Adrenal gland (tissue), 12 donors: ENCODE data around the gene ITGB6. TPM values are rescaled to one million over a fixed set of nuclear protein-coding genes. Genes with fewer than 3 reads are reported as not detected.

Source experiments
- DNase-seq, 7 donors: peaks; one replicate each; pipeline ENCODE4 v3.0.0-alpha.2; 2019 to 2020
- H3K27ac ChIP-seq, 5 donors: fragments of 200-600 bp; sonication (generic) in 4 of 5; 1 replicate in 3 of 5; 2 replicates in 2 of 5; pipeline versions ENCODE4 v1.5.1 to v1.8.0; 2016 to 2020; ENCODE audit warnings: mild to moderate bottlenecking in 1 of 5
- H3K27me3 ChIP-seq: fragments of 200-600 bp; 2 replicates; pipeline ENCODE4 v1.8.0; 2021
- H3K36me3 ChIP-seq, 2 donors: fragments of 200-600 bp; replicated peaks in 1 of 2; 1 replicate in 1 of 2; 2 replicates in 1 of 2; pipeline versions ENCODE4 v1.5.1 to v1.8.0; 2018 to 2022
- H3K4me1 ChIP-seq, 2 donors: fragments of 200-600 bp; replicated peaks in 1 of 2; 1 replicate in 1 of 2; 2 replicates in 1 of 2; pipeline versions ENCODE4 v1.5.1 to v1.8.0; 2018 to 2021
- H3K4me3 ChIP-seq, 4 donors: fragments of 200-600 bp; sonication (generic) in 3 of 4; one replicate each; pipeline ENCODE4 v1.5.1; 2016 to 2018
- H3K9me3 ChIP-seq, 3 donors: fragments of 200-600 bp; sonication (generic) in 1 of 3; replicated peaks in 1 of 3; 1 replicate in 2 of 3; 2 replicates in 1 of 3; pipeline versions ENCODE4 v1.5.1 to v1.8.0; 2016 to 2021
- CTCF ChIP-seq, 6 experiments: fragments of 450-650 bp in 4 of 6; fragments of 200-600 bp in 2 of 6; sonication (generic) in 1 of 6; IDR thresholded peaks; 1 replicate in 5 of 6; 2 replicates in 1 of 6; pipeline versions ENCODE4 v1.5.1 to v1.8.0; 2016 to 2021; ENCODE audit warnings: antibody characterized with exemption in 6 of 6, mild to moderate bottlenecking in 2 of 6, moderate library complexity in 1 of 6
- POLR2A ChIP-seq, 2 donors: fragments of 450-650 bp; IDR thresholded peaks; one replicate each; pipeline ENCODE4 v1.6.1; 2017; ENCODE audit warnings: antibody characterized with exemption in 2 of 2, mild to moderate bottlenecking in 2 of 2, moderate library complexity in 1 of 2
- WGBS, 4 donors: extraction: QIAGEN DNeasy Blood & Tissue Kit in 2 of 4; methylation state at CpG; one replicate each; pipeline versions ENCODE4 v1.1.5 to v1.1.7; 2013 to 2017; 5-methylcytosine and 5-hydroxymethylcytosine counted together
- intact Hi-C, 2 donors: fragments of 100-400 bp; cut with DNase I; formaldehyde crosslinking; loops; one replicate each; pipeline versions ENCODE4 v1.14.1 to v1.15.0; 2022 to 2023
- polyA plus RNA-seq, 3 donors: library from polyadenylated mRNA; stranded (reverse); fragments of 200-250 nt in 2 of 3; fragments of 350-450 nt in 1 of 3; fragmentation: Illumina TruSeq in 1 of 3; extraction: RNeasy Lipid Tissue Mini Kit (QIAGEN cat#74804) in 1 of 3; gene quantifications; one replicate each; pipeline ENCODE4 v1.2.3, GENCODE V29; 2013 to 2014
- total RNA-seq, 9 donors: library from RNA; depleted of rRNA in 4 of 9; stranded (reverse); fragments of >200 nt in 4 of 9; fragments of 120-200 nt in 1 of 9; fragmentation: NEBNext Ultra II Directional in 1 of 9; extraction: Animal tissue kit (Norgen Biotek cat#: 25700) in 1 of 9; gene quantifications; one replicate each; pipeline versions ENCODE4 v1.1.0 to v1.2.4, GENCODE V29; 2013 to 2023
- donor health status: healthy with polysubstance abuse.
- donor health status: Bipolar disorder and iron deficiency.
- donor health status: DM: yes; HTN: yes; CAD: no.
- donor health status: DM: no; HTN: no; CAD: no.
- donor health status: DM: no; HTN: no; CAD: no.
- donor health status: DM: yes; HTN: yes; CAD: no.

Gene ITGB6
- total and polyA plus RNA-seq, 12 donors, result 0.08 to 0.53 (median 0.18) TPM; not detected in 9

DNA sequence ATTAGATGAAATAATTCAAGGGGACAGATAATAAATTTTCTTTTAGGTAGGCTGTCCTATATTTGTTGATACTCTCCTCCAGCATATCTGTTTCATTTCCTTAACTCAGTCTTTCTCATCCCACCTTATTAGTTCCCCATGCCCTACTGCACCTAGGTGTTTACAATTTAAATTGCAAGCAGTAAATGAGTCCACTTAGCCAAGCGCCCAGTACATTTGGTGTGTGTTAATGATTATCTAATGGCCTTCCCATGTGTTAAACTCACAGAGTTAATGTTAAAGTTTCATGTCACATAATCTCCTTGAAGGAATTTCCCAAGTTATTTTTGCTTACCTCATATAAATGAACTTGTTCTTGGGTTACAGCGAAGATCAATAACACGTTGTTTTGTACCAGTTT lies 31.2 kb downstream of the ITGB6 start:
- Histone ChIP-seq H3K4me1 (peaks cover 16 to 22% of the 10 kb centered on the region in 2 donors), H3K27ac (no peak overlapping the region), H3K4me3 (no peak overlapping the region), H3K27me3 (no peaks in the 10 kb centered on the region), H3K9me3 (no peaks in the 10 kb centered on the region), H3K36me3 (no peaks in the 10 kb centered on the region)
- 87 to 96% (median 93%) methylated on average over 3 of the region's 3 CpGs for WGBS, 4 donors
- intact Hi-C loops, result no loop called here
- DNase-seq, result no peak
- TF ChIP-seq CTCF (IDR thresholded peaks at IDR 0.05), result no peak
- no peak for TF ChIP-seq POLR2A (IDR thresholded peaks at IDR 0.05)

DNA sequence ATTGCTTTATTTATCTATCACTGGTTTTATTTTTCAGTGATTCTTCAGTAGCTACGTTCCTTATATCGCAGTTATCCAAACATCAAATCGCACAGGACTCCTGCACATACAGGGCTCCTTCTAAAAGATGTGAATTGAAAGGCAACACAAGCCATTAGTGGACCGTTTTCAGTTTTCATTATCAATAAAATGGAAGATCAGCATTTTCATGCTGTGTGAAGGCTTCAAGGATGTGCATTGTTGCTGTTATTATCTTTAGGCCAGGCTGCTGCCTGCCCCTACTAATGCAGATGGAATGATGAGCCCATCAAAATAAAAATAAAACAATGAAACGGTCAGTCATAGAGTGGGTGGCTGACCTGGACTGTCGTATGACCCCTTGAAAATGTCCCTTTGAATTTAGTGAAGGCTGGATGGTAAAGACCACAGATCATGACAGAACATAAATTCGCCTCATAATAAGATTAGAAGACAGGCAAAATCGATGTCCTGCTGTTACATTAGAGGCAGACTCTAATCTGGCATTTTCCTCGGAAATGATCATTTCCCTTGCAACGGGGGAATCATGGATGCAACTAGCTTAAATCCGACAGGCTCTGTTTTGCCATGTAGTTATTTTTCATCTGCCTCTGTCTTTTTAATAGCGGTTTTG lies 32.9 kb downstream of the ITGB6 start:
- no peaks in the 10 kb centered on the region for H3K27me3 ChIP-seq
- peaks cover 16 to 22% of the 10 kb centered on the region in 2 donors for H3K4me1 ChIP-seq
- no peak overlapping the region for H3K27ac ChIP-seq
- no peaks in the 10 kb centered on the region for H3K36me3 ChIP-seq
- no peaks in the 10 kb centered on the region for H3K9me3 ChIP-seq
- TF ChIP-seq POLR2A (IDR thresholded peaks at IDR 0.05) (no peak), CTCF (IDR thresholded peaks at IDR 0.05) (no peak)
- H3K4me3 ChIP-seq, result no peak overlapping the region
- DNase-seq, result no peak
- intact Hi-C loops, result no loop called here
- 85 to 91% (median 88%) methylated on average over 12 of the region's 12 CpGs for WGBS, 4 donors

DNA sequence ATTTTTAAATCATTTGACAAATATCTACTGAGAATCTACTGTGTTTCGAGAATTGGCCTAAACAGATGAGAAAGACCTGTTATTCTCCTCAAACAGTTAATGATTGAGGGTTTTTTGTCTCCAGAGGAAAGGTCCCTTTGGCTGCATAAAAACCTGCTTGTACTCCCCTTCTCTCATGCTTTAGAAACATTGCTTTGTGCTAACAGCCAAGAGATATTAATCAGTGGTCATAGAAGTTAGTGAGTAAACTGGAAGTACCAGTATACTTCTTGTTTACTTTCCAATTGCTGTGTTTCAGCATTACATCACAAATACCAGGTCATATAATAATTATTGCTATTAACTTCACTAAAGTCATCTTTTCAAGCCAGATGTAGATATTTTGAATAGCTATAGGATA lies 34.1 kb downstream of the ITGB6 start:
- Histone ChIP-seq H3K9me3 (no peaks in the 10 kb centered on the region), H3K4me1 (peaks cover 16 to 22% of the 10 kb centered on the region in 2 donors), H3K36me3 (no peaks in the 10 kb centered on the region), H3K4me3 (no peak overlapping the region), H3K27ac (peak overlapping the region in 1 of 5 donors; percentile 72), H3K27me3 (no peaks in the 10 kb centered on the region)
- WGBS, 4 donors, result 84 to 97% (median 95%) methylated on average over 1 of the region's 1 CpG
- intact Hi-C loops, result no loop called here
- no peak for DNase-seq
- no peak for TF ChIP-seq POLR2A (IDR thresholded peaks at IDR 0.05)
- no peak for TF ChIP-seq CTCF (IDR thresholded peaks at IDR 0.05)

DNA sequence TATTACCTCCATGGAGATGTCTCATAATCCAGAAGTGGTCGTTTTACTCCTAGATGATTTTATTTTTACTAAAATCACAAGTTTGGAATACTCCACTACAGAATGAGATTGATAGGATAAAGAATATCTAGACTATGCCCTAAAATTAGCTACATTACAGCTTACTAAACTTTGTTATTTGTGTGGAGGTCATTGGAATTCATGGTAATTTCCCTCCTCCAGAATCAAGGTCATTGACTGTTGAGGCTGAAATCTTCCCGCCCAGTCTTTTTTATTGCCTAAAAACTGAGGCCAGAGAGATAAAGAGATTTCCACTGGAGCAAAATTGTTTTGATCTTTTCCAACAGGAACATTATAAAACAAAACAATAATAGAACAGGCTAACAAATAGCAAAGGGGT lies 35.0 kb downstream of the ITGB6 start:
- Histone ChIP-seq H3K9me3 (no peaks in the 10 kb centered on the region), H3K27me3 (no peaks in the 10 kb centered on the region), H3K4me3 (peak overlapping the region in 1 of 4 donors; percentile 17), H3K27ac (peak overlapping the region in 2 of 5 donors; percentile 13 to 72), H3K4me1 (peaks cover 16 to 22% of the 10 kb centered on the region in 2 donors), H3K36me3 (no peaks in the 10 kb centered on the region)
- WGBS, 4 donors, result 25 to 39% (median 29%) methylated on average over 2 of the region's 2 CpGs
- intact Hi-C loops, result no loop called here
- TF ChIP-seq CTCF (IDR thresholded peaks at IDR 0.05) (no peak), POLR2A (IDR thresholded peaks at IDR 0.05) (no peak)
- peak in 2 of 7 donors; percentile 17 for DNase-seq
